Stimulated activated CD4-positive, alpha-beta T cell treated with anti-CD3 and anti-CD28 coated beads, Interleukin-2, amount 100 ng/mL, for 4 hours (primary cell): Measurements from ENCODE around the gene LRRC3.
A peak's percentile ranks its signal among the peaks of the same experiment; 100 is the strongest.
"Not testable (repeated sequence)": the region's sequence is repeated elsewhere in the genome, so short reads cannot be mapped to it uniquely, and the experiment has no call there.

ENCODE experiments used
- DNase-seq: peaks from one replicate; pipeline ENCODE4 v3.0.0-alpha.2; 2020; ENCODE audit warnings: low read depth

LRRC3 gene

GRCh38 chr21:44498280-44499210, 43.2 kb downstream of the LRRC3 start:
- DNase-seq = no peak

GRCh38 chr21:44499211-44499560, 43.9 kb downstream of the LRRC3 start:
- DNase-seq = no peak

- no peak for DNase-seq
Measured at GRCh38 chr21:44499631-44500030, 44.3 kb downstream of the LRRC3 start.

- DNase-seq = no peak
Measured at GRCh38 chr21:44500111-44500510, 44.8 kb downstream of the LRRC3 start.

GRCh38 chr21:44502171-44502958, 47.1 kb downstream of the LRRC3 start:
- no peak for DNase-seq

GRCh38 chr21:44503006-44503889, 47.9 kb downstream of the LRRC3 start:
- not testable (repeated sequence) for DNase-seq

- DNase-seq = no peak
Measured at GRCh38 chr21:44503901-44504399, 48.6 kb downstream of the LRRC3 start.

GRCh38 chr21:44505673-44506278, 50.5 kb downstream of the LRRC3 start:
- no peak for DNase-seq

GRCh38 chr21:44506279-44507255, 51.3 kb downstream of the LRRC3 start:
- no peak for DNase-seq

GRCh38 chr21:44507673-44508425, 52.5 kb downstream of the LRRC3 start:
- DNase-seq = no peak

GRCh38 chr21:44508426-44508710, 53.1 kb downstream of the LRRC3 start:
- no peak for DNase-seq

- no peak for DNase-seq
Measured at GRCh38 chr21:44508711-44509445, 53.6 kb downstream of the LRRC3 start.

GRCh38 chr21:44509539-44509938, 54.2 kb downstream of the LRRC3 start:
- no peak for DNase-seq

- no peak for DNase-seq
Measured at GRCh38 chr21:44510109-44510507, 54.8 kb downstream of the LRRC3 start.

- DNase-seq = peak; percentile 63
Measured at GRCh38 chr21:44510508-44511218, 55.4 kb downstream of the LRRC3 start.

- DNase-seq = no peak
Measured at GRCh38 chr21:44511219-44511937, 56.1 kb downstream of the LRRC3 start.
